ENCODE measurements around the gene RALGPS2. TPM values are rescaled to one million over a fixed set of nuclear protein-coding genes. Genes with fewer than 3 reads are reported as not detected.
A peak's percentile ranks its signal among the peaks of the same experiment; 100 is the strongest.

Gene RALGPS2
- total and polyA plus RNA-seq, 9 of the 15 experiments (the other 6 are each of a cell fraction or from before 2014, with no cell fraction given) = 0.28 to 6.5 (median 2.6) TPM

GRCh38 chr1:178926046-178926445 is 201.0 kb downstream of the RALGPS2 start (continued):
- TF ChIP-seq E4F1 (CRISPR knock-in tag; IDR thresholded peaks at IDR 0.05; ENCODE audit: borderline replicate concordance) (no peak), PHTF2 (CRISPR knock-in tag; IDR thresholded peaks at IDR 0.05) (no peak), PPARD (CRISPR knock-in tag; IDR thresholded peaks at IDR 0.05) (no peak), ATF7 (IDR thresholded peaks at IDR 0.05) (no peak), ZNF586 (CRISPR knock-in tag; conservative IDR thresholded peaks at IDR 0.05) (no peak)

- in situ Hi-C loops (cut with MboI) (no loop called here), intact Hi-C loops (cut with micrococcal nuclease) (no loop called here)
- no TSS peak for BruUV-seq (replicated peaks)
- no peak overlapping the region for H3K4me3 ChIP-seq
- no peak overlapping the region for H3K27ac ChIP-seq (ENCODE audit: extremely low read depth, low read depth, low read length)
- H3K4me1 ChIP-seq (replicated peaks in 1 of 2; ENCODE audit: control insufficient read depth in 2 of 2, insufficient read depth in 2 of 2, low read length in 2 of 2) = no peaks in the 10 kb centered on the region
- no peaks in the 10 kb centered on the region for H3K36me3 ChIP-seq (ENCODE audit: control insufficient read depth, insufficient read depth, low read length)
- no peaks in the 10 kb centered on the region for H3K9me3 ChIP-seq (replicated peaks; ENCODE audit: control insufficient read depth, insufficient read depth, low read depth, low read length)
- no peaks in the 10 kb centered on the region for H3K9me1 ChIP-seq (ENCODE audit: control insufficient read depth, insufficient read depth, low read length)
- peak; percentile 48; the same call in 1 of the 3 replicates for ATAC-seq
- POLR2A ChIA-PET = interaction anchor here (3.5 kb wide), 1 partner anchor 12 kb away, joined by 10 read pairs; no protein-coding TSS in a partner anchor
- H3K9ac ChIP-seq (ENCODE audit: insufficient read depth in 1 of 2, low read depth in 2 of 2, low read length in 2 of 2) = no peak overlapping the region
- DNase-seq (ENCODE audit: extremely low read depth in 1 of 4, low spot score in 3 of 4) = no peak
- H3K79me2 ChIP-seq (ENCODE audit: control insufficient read depth, insufficient read depth, low read length) = no peaks in the 10 kb centered on the region
- peaks cover 7 to 24% of the 10 kb centered on the region in 2 experiments for H3K27me3 ChIP-seq (ENCODE audit: control insufficient read depth in 2 of 2, insufficient read depth in 2 of 2, low read length in 2 of 2)
- H2AFZ ChIP-seq (ENCODE audit: low read depth, low read length) = no peak overlapping the region
- no peak for FAIRE-seq
- no peak overlapping the region for H3K4me2 ChIP-seq (ENCODE audit: insufficient read depth, low read length)
- no peaks in the 10 kb centered on the region for H4K20me1 ChIP-seq (replicated peaks; ENCODE audit: control insufficient read depth, insufficient read depth, low read length)
- CTCF ChIA-PET (ENCODE audit: low intra/inter-chr PET ratio) = no interaction called here
- 4% methylated on average over 4 of the region's 4 CpGs for WGBS (ENCODE audit: insufficient coverage, low coverage, missing lambda C conversion rate)
- TF ChIP-seq ZNF77 (CRISPR knock-in tag; IDR thresholded peaks at IDR 0.05) (no peak), DNMT1 (IDR thresholded peaks at IDR 0.05) (no peak), EP400 (IDR thresholded peaks at IDR 0.05) (no peak), PRMT5 (CRISPR knock-in tag; IDR thresholded peaks at IDR 0.05) (no peak), CC2D1A (IDR thresholded peaks at IDR 0.05) (no peak), HNRNPUL1 (IDR thresholded peaks at IDR 0.05; ENCODE audit: low read length) (no peak), EWSR1 (IDR thresholded peaks at IDR 0.05; ENCODE audit: borderline replicate concordance, low read depth, partially characterized antibody) (no peak), PHF20 (IDR thresholded peaks at IDR 0.05; ENCODE audit: partially characterized antibody) (no peak), GABPB2 (CRISPR knock-in tag; conservative IDR thresholded peaks at IDR 0.05) (no peak), ZNF695 (CRISPR knock-in tag; IDR thresholded peaks at IDR 0.05) (no peak)
- TF ChIP-seq, protein P1, sequence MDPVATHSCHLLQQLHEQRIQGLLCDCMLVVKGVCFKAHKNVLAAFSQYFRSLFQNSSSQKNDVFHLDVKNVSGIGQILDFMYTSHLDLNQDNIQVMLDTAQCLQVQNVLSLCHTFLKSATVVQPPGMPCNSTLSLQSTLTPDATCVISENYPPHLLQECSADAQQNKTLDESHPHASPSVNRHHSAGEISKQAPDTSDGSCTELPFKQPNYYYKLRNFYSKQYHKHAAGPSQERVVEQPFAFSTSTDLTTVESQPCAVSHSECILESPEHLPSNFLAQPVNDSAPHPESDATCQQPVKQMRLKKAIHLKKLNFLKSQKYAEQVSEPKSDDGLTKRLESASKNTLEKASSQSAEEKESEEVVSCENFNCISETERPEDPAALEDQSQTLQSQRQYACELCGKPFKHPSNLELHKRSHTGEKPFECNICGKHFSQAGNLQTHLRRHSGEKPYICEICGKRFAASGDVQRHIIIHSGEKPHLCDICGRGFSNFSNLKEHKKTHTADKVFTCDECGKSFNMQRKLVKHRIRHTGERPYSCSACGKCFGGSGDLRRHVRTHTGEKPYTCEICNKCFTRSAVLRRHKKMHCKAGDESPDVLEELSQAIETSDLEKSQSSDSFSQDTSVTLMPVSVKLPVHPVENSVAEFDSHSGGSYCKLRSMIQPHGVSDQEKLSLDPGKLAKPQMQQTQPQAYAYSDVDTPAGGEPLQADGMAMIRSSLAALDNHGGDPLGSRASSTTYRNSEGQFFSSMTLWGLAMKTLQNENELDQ (CRISPR knock-in tag; IDR thresholded peaks at IDR 0.05; ENCODE audit: borderline replicate concordance) = no peak
- TF ChIP-seq, protein P2, sequence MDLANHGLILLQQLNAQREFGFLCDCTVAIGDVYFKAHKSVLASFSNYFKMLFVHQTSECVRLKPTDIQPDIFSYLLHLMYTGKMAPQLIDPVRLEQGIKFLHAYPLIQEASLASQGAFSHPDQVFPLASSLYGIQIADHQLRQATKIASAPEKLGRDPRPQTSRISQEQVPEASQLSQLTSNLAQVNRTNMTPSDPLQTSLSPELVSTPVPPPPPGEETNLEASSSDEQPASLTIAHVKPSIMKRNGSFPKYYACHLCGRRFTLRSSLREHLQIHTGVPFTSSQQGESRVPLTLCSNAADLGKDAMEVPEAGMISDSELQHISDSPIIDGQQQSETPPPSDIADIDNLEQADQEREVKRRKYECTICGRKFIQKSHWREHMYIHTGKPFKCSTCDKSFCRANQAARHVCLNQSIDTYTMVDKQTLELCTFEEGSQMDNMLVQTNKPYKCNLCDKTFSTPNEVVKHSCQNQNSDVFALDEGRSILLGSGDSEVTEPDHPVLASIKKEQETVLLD (IDR thresholded peaks at IDR 0.05) = no peak
Measured at GRCh38 chr1:178927003-178927402, 202.0 kb downstream of the RALGPS2 start.
